ENCODE results near the gene GUF1.

GUF1 gene, protein sequence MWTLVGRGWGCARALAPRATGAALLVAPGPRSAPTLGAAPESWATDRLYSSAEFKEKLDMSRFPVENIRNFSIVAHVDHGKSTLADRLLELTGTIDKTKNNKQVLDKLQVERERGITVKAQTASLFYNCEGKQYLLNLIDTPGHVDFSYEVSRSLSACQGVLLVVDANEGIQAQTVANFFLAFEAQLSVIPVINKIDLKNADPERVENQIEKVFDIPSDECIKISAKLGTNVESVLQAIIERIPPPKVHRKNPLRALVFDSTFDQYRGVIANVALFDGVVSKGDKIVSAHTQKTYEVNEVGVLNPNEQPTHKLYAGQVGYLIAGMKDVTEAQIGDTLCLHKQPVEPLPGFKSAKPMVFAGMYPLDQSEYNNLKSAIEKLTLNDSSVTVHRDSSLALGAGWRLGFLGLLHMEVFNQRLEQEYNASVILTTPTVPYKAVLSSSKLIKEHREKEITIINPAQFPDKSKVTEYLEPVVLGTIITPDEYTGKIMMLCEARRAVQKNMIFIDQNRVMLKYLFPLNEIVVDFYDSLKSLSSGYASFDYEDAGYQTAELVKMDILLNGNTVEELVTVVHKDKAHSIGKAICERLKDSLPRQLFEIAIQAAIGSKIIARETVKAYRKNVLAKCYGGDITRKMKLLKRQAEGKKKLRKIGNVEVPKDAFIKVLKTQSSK

DNA sequence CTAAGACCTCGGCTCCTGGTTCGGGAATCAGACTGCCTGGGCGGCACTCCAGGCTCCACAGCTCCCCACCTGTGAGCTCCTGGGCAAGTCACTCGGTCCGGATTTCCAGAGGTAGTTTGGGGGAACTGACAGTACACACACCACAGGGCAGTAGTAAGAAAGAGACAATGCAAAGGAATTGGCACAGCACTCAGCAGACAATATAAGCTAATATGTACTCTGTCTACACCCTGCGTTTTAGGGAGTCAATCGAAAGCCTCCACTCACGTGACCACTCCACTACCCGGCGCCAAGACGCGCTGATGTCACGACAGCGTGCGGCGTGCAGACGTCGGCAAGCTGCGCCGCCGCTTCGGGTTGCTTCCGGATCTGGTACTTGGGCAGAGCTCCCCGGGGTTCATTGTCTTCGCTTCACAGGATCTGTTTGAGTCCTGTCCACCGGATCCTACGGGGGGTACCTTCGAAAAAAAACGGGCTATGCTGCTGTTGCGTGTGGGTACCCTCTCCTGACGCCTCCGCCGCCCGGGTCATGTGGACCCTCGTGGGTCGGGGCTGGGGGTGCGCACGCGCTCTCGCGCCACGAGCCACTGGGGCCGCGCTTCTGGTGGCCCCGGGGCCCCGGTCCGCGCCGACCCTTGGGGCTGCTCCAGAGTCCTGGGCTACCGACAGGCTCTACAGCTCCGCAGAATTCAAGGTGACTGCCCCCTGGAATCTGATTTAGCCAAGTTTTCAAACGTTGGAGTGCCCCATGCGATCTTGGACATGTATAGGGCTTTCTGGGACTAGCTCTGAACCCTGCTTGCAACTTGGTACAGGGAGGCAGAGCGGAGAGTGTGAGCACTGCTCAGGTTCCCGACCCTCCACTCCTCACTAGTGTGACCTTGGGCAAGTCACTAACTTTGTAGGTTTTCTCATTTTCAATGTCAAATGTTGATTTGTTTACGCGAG lies at the start of gene GUF1:
Gene GUF1 (plus strand): TSS at position 327 of the 948 bp plus-strand sequence. CDS start 203 bp downstream, at position 530.
- peak; percentile 64 for DNase-seq (ENCODE audit: low read depth, low spot score)

DNA sequence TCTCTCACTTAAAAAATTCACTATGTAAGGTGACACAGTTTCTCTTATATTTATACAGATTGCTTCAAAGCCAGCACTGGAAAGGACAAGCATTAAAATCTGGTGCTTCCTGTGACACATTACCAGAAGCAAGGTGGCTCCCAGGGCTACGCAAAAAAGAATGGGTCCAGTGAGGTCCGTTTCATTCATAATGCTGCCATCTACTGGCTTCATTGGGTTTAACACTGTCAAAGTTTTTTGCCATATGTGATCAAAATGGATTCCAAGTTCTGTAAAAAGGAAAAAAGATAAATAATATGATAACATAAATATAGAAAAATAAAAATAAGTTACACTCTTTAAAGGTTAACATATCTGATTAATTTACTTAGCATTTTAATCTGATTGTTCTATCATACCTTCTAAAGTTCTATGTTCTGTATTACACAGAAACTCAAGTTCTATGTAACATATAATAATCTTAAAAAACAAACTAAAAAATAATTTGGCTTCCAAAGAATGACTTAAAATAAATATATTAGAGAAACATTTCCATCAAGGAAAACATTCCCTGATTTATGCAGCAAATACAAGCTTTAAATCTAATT lies 48.8 kb upstream of the GUF1 start:
- no peak for DNase-seq (ENCODE audit: low read depth, low spot score)

DNA sequence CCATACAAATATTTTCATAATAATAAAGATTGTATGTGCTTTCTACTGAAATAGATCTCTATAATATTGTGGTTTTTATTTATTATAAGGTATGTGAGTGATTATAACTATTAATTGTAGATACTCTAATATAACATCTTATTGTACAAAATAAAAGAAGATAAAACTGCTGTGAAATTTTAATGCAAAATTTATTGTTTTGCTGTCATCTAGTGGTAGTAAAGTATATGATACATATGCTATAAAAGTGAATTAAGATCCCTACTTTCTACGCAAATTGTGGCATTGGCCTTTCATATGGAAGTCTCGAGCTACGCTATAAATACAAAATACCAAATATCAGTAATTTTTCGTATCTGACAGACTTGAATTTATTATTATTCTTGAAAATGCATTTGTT lies 46.1 kb upstream of the GUF1 start:
- DNase-seq (ENCODE audit: low read depth, low spot score), result no peak

DNA sequence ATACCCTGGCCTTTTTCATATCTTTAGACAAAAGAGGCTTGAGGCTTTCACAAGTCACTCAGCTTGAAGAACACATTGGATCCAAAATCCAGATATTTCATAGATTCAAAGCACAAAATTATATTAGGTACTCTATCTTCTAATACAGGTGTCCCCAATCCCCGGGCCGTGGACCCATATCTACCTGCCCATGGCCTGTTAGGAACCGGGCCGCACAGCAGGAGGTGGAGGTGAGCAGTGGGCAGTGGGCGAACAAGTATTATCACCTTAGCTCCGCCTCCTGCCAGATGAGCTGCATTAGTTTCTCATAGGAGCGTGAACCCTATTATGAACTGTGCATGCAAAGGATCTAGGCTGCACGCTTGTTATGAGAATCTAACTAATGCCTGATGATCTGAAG lies 45.5 kb upstream of the GUF1 start:
- DNase-seq (ENCODE audit: low read depth, low spot score), result no peak

DNA sequence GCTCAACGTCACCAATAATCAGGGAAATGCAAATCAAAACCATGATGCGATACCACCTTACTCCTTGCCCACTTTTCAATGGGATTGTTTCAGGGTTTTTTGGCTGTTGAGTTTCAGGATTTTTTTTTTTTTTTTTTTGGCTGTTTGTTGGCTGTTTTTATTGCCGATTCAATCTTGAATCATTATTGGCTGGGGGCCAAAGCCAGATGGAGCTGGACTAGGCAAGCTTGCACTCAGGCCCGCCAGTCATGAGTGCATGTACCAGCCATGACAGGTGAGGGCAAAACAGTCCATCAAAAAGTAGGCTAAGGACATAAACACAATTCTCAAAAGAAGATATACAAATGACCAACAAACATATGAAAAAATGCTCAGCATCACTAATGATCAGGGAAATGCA lies 40.1 kb upstream of the GUF1 start:
- DNase-seq (ENCODE audit: low read depth, low spot score), result no peak

DNA sequence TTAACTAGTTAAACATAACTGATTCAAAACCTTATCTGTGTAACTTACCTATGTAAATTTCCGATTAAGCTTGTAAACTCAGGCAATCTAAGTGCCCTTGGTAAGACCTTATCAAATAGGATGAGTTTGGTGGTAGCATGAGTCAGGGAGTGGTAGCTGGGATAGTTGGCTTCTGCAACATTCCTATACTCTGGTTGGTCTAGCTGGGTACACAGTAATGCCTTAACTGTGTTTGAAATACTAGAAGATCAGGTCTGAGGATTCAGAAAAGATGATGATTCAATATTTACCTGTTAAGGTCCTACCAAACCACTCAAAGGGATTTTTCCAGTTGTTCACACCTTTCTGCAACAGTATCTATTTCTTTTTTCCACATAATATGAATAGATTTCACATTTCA lies 32.1 kb upstream of the GUF1 start:
- DNase-seq (ENCODE audit: low read depth, low spot score), result no peak

DNA sequence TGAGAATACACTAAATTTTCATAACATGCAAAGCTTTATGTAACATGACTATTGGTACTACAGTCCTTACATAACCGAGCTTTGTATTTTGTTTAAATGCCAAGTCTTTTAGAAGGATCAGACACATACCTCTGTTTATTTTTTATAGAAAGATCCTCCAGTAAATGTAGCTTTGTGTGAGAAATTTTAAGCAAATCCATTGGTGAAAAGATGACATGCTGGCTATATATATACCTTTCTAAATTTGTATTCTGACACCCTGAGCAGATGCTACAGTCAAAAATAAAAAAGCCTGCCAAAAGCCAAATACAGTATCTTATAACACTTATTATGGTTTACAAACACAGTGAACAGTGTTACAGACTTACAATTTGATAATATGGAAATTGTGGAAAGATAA lies 26.8 kb upstream of the GUF1 start, which contains the start of gene YIPF7:
Gene YIPF7 (minus strand): TSS at position 201 of the 400 bp plus-strand sequence. CDS start 1,525 bp downstream, outside the sequence.
- DNase-seq (ENCODE audit: low read depth, low spot score), result no peak

DNA sequence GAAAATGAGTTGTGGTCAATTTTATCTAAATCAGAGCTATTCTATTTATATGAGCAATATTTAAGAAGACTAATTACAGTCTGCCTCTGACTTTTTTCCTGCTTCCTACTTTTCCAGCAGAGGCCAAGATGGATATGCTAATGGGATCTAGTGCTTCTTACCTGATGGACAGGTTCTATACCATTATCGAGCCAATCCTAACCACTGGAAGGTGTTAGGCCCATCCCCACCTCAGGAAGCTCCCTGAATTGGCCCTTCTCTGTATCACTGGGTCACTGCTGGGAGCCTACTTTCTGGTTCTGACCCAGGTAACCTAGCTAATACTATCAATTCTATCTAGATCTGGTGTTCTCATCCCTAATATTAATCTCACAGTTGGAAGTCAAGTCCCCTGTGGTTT lies 26.2 kb upstream of the GUF1 start:
- no peak for DNase-seq (ENCODE audit: low read depth, low spot score)

DNA sequence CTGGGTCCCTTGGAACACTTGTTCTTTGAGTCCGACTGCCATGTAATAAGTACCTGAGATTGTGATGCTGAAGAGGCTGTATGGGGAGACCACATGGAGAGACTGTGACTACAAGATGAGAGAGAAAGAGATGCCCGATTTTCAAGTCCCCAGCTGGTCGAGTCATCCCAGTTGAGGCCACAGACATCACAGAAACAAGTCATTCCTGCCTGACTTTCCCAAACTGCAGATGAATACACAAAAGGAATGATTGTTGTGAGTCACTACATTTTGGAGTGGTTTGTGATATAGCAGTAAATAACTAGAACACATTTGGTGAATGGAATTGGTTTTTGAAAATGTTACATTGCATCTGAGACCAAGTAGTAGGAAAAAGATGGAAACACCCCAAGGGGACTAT lies 17.8 kb upstream of the GUF1 start:
- no peak for DNase-seq (ENCODE audit: low read depth, low spot score)

DNA sequence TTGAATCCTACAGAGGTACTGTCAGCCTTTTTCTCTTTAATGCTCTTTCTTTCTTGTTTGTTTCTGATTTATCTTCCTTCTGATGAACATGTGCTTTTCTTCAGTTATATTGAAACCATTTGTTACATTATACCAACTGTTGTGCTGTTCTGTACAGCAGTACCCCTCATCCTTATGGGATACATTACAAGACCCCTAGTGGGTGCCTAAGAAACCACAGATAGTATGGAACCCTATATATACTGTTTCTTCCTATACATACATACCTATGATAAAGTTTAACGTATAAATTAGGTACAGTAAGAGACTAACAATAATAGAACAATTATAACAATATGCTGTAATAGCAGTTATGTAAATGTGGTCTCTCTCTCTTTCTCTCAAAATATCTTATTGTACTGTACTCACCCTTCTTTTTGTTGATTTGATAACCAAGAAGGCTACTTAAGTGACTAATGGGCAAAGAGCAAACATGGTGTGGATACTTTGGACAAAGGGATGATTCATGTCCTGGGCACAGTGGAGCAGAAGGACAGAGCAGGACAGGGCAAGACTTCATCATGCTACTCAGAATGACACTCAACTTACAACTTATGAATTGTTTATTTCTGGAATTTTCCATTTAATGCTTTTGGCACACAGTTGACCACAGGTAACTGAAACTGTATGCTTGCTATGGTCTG lies 16.1 kb upstream of the GUF1 start:
- DNase-seq (ENCODE audit: low read depth, low spot score), result no peak

DNA sequence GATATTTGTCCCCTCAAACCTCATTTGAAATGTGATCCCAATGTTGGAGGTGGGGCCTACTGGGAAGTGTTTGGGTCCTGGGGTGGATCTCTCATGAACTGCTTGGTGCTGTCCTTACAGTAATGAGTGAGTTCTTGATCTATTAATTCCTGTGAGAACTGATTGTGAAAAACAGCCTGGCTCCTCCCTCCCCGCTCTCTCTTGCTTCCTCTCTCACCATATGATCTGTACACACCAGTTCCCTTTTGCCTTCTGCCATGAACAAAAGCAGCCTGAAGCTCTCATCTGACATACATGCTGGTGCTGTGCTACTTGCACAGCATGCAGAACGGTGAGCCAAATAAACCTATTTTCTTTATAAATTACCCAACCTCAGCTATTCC lies 15.6 kb upstream of the GUF1 start:
- no peak for DNase-seq (ENCODE audit: low read depth, low spot score)

DNA sequence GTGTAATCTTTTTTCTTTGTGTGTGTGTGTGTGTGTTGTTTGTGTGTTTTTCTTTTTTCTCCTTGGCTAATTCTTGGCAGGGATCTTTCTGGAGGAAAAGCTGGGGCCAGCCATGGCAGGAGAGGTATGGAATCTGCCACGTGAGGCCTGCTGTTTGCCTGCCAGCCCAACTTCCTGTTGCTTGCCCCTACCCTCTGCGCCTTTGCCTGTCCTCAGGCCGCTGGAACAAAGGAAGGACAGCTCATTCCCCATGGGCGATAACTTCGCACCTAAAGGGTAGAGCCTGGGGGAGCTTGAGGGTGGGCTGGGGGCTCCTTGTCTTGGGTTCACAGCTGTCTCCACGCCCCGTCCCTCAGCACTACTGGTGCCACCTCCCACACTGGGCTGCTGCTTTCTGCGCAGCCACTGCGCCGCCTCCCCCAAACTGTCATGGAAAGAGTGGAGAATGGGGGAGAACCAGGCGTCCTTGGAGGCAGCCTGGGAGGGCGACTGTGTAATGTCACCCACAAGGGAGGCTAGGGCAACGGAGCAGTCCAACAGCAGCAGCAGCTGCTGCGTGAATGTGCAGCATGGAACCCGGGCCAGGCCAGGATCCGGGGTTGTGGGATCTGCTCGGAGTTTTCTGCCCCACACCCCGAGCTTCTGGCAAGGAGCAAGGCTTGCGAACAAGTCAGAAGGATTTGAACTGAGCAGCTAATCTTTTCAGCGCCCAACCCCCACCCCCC lies 14.5 kb upstream of the GUF1 start:
- DNase-seq (ENCODE audit: low read depth, low spot score), result no peak

DNA sequence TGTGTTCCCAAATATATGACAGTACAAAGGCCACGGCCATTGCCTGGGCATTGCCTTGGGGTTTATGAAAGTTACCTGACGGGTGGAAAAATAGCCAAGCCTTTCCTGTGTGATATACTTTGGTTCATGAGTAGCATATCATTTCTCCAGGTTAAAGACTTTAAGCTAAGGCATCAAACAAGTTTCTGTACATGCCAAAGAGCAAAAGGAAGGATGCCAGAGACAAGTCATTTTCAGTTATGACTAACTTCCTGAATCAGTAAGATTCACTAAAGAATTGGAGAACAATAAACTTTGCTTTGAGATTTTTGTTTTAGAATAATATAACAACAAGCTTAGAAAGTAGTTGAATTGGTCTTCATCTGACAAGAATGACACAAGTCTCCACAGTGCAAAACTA lies 9.7 kb upstream of the GUF1 start:
- no peak for DNase-seq (ENCODE audit: low read depth, low spot score)

DNA sequence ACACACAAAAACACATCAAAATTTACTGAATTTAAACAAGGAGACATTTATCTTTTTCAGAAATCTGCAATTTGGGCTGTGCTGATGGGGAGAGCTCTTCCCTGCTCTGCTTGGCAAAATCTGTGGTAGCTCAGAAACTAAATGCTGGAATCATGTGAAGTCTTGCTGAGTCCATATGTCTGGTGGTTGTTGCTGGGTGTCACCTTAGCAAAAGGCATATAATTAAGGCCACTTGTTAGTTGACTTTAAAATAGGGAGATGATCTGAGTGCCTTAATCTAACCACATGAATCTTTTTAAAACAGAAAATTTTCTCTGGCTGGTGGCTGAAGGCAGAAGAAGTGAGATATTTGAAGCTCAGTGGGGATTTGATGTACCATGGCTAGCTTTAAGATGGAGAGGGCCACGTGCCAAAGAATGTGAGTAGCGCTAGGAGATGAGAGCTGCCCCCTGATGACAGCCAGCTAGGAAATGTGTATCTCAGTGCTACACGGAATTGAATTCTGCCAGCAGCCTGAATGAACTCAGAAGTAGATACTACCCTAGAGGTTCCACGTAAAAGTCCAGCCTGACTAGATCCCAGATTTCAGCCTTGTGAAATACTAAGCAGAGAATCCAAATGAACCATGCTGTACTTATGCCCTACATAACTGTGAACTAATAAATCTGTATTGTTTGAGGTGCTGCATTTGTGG lies 7.6 kb upstream of the GUF1 start:
- no peak for DNase-seq (ENCODE audit: low read depth, low spot score)

DNA sequence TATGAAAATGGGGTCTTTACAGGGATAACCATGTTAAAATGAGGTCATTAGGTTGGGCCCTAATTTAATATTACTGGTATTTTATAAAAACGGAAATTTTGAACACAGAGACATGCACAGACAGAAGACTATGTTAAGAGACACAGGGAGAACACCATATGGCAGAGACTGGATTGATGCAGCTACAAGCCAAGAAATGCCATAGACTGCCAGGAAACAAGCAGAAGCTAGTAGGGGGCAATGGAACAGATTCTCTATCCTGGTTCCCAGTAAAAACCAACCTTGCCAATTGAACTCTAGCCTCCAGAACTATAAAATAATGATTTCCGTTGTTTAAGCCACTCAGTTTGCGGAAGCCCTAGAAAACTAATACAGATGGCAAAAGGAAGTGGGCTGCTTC lies 6.6 kb upstream of the GUF1 start:
- no peak for DNase-seq (ENCODE audit: low read depth, low spot score)

DNA sequence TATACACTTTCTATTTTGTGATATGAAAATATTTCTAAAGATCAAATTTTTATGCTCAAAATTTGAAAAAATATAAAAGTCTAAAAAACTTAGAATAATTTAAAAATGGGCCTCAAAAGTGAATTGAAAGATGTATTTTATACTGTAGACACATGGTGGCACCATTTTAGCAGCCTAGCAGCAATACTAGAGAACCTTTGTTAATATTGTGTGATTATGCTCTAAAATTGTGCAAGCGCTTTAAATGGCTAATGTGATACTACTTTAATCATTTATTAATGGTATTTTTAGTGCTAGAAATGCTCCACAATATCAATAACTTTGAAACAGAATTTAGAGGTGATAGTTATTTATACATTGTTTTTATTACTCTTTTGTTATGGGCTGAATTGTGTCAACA lies 3.7 kb upstream of the GUF1 start:
- DNase-seq (ENCODE audit: low read depth, low spot score), result no peak

DNA sequence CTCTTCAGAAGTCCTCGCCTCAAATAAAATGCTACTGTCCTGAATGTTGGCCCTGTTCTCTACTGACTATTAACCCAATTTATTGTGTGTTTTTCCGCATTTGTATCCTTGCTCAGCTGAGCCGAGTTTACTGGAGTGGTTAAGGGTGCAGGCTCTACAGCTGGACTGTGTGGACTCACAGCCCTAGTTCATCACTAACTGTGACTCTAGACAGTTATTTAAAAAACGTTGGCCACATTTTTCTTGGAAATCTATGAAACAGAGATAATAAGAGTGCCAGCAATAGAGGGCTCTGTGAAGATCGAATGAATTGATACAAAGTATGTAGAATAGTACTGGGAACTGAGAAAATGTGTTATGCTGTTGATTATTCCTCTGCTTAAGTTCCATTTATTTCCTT lies 2.9 kb upstream of the GUF1 start:
- no peak for DNase-seq (ENCODE audit: low read depth, low spot score)

DNA sequence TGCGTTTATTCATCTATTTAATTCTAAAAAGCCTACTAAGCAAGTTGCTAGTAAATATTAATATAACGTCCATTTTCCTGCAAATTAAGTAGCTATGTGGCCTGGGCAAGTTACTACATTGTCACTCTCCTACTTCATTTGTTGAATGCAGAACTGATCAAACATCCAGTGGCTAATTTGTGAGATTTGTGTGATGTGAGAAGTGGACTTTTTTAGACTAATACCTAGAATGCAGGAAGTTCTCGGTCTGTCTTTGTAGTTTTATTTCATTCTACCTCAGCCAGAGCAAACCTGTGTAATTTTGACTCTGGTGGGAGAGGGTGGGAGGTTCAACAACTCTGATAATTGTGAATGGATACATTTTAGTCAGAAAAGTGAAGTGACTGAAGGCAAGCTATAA lies 840 bp downstream of the GUF1 start:
- no peak for DNase-seq (ENCODE audit: low read depth, low spot score)

DNA sequence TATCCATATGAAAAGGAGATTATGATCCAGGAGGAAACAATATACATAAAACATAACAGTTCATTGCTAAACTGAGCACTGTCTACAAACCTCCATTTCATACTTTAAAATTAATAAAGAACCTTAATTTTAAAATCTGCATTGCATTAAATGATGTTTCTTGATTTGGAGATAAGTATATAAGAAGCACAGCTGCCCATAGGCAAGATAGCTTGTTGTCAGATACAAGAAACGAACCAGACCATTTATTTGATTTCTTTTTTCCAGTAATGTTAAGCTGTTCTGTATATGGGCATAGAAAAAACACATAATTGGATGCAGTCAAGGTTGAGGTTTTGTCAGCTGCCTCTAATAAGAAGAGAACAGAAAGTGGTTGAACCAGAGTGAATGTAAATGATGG lies 6.4 kb downstream of the GUF1 start:
- DNase-seq (ENCODE audit: low read depth, low spot score), result no peak

DNA sequence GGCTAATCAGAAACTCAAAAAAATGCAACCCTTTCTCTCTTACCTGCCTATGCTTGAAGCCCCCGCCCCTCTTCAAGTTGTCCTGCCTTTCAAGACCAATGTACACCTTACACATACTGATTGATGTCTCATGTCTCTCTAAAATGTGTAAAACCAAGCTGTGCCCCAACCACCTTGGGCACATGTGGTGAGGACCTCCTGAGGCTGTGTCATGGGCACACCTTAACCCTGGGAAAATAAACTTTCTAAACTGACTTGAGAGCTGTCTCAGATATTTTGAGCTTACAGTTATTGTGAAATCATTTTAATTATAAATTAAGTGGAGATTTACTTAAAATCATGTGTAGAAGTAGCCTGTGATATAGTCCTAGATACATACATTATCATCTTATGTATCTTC lies 22.2 kb downstream of the GUF1 start:
- DNase-seq (ENCODE audit: low read depth, low spot score), result no peak
